ENCODE results near the gene ROBO1.

- TF ChIP-seq, protein P1, sequence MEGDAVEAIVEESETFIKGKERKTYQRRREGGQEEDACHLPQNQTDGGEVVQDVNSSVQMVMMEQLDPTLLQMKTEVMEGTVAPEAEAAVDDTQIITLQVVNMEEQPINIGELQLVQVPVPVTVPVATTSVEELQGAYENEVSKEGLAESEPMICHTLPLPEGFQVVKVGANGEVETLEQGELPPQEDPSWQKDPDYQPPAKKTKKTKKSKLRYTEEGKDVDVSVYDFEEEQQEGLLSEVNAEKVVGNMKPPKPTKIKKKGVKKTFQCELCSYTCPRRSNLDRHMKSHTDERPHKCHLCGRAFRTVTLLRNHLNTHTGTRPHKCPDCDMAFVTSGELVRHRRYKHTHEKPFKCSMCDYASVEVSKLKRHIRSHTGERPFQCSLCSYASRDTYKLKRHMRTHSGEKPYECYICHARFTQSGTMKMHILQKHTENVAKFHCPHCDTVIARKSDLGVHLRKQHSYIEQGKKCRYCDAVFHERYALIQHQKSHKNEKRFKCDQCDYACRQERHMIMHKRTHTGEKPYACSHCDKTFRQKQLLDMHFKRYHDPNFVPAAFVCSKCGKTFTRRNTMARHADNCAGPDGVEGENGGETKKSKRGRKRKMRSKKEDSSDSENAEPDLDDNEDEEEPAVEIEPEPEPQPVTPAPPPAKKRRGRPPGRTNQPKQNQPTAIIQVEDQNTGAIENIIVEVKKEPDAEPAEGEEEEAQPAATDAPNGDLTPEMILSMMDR (optimal IDR thresholded peaks at IDR 0.05 in 1 of 3, IDR thresholded peaks at IDR 0.05 in 1 of 3, conservative IDR thresholded peaks at IDR 0.05 in 1 of 3; ENCODE audit: extremely low read depth in 1 of 3, insufficient read depth in 2 of 3, low read length in 3 of 3): no peak
- TF ChIP-seq EZH2 (IDR thresholded peaks at IDR 0.05; ENCODE audit: low read length): no peak
These were observed 944.4 kb downstream of the ROBO1 start for GRCh38 chr3:78823434-78823833.
